BE2C (cell line): ENCODE results near the gene GPR137C.
A peak's percentile ranks its signal among the peaks of the same experiment; 100 is the strongest.

Experiments
- DNase-seq: peaks from one replicate; pipeline ENCODE4 v3.0.0-alpha.2; 2020
- H3K27me3 ChIP-seq: fragments of 250-450 bp; sonication (Bioruptor Pico); 2 replicates; pipeline ENCODE4 v1.5.1; 2020; ENCODE audit warnings: mild to moderate bottlenecking
- H3K36me3 ChIP-seq: fragments of 250-450 bp; sonication (Bioruptor Pico); 2 replicates; pipeline ENCODE4 v1.5.1; 2020; ENCODE audit warnings: mild to moderate bottlenecking
- H3K4me1 ChIP-seq: fragments of 250-450 bp; sonication (Bioruptor Pico); 2 replicates; pipeline ENCODE4 v1.5.1; 2020
- H3K4me3 ChIP-seq: 2 replicates; pipeline ENCODE4 v1.5.1; 2011; ENCODE audit warnings: low read depth, low read length
- H3K9me3 ChIP-seq: fragments of 250-450 bp; sonication (Bioruptor Pico); 2 replicates; pipeline ENCODE4 v1.5.1; 2020
- CTCF ChIP-seq: IDR thresholded peaks from 2 replicates; pipeline ENCODE4 v1.5.1; 2012; ENCODE audit warnings: mild to moderate bottlenecking, low read depth, low read length

Gene GPR137C

GRCh38 chr14:52547027-52547426 lies 5.6 kb upstream of the GPR137C start:
- no peak for DNase-seq
- TF ChIP-seq CTCF, result no peak
- Histone ChIP-seq H3K9me3 (no peaks in the 10 kb centered on the region), H3K4me3 (no peak overlapping the region), H3K27me3 (no peaks in the 10 kb centered on the region), H3K36me3 (peaks cover 5% of the 10 kb centered on the region; the same call in 1 of the 2 replicates), H3K4me1 (peaks cover 14% of the 10 kb centered on the region)

GRCh38 chr14:52547526-52547925 lies 5.1 kb upstream of the GPR137C start:
- Histone ChIP-seq H3K4me1 (peaks cover 14% of the 10 kb centered on the region), H3K4me3 (no peak overlapping the region), H3K36me3 (peaks cover 5% of the 10 kb centered on the region; the same call in 1 of the 2 replicates), H3K27me3 (no peaks in the 10 kb centered on the region), H3K9me3 (no peaks in the 10 kb centered on the region)
- peak; percentile 27 for TF ChIP-seq CTCF
- no peak for DNase-seq

- peaks cover 18% of the 10 kb centered on the region for H3K4me1 ChIP-seq
- no peaks in the 10 kb centered on the region for H3K27me3 ChIP-seq
- H3K36me3 ChIP-seq, result peaks cover 2% of the 10 kb centered on the region; the same call in 1 of the 2 replicates
- no peak for TF ChIP-seq CTCF
- DNase-seq, result no peak
- peak overlapping the region; percentile 80 for H3K4me3 ChIP-seq
- H3K9me3 ChIP-seq, result no peaks in the 10 kb centered on the region
Observed at GRCh38 chr14:52550661-52551060, 2.0 kb upstream of the GPR137C start.

- H3K27me3 ChIP-seq, result no peaks in the 10 kb centered on the region
- H3K4me3 ChIP-seq, result peak overlapping the region; percentile 80
- TF ChIP-seq CTCF, result no peak
- peaks cover 2% of the 10 kb centered on the region; the same call in 1 of the 2 replicates for H3K36me3 ChIP-seq
- no peak for DNase-seq
- peaks cover 18% of the 10 kb centered on the region for H3K4me1 ChIP-seq
- H3K9me3 ChIP-seq, result no peaks in the 10 kb centered on the region
Observed at GRCh38 chr14:52551205-52551604, 1.4 kb upstream of the GPR137C start.

- Histone ChIP-seq H3K4me1 (peaks cover 18% of the 10 kb centered on the region), H3K4me3 (peak overlapping the region; percentile 80), H3K9me3 (no peaks in the 10 kb centered on the region), H3K27me3 (no peaks in the 10 kb centered on the region), H3K36me3 (no peaks in the 10 kb centered on the region)
- peak; percentile 25 for DNase-seq
- peak; percentile 60 for TF ChIP-seq CTCF
Observed at GRCh38 chr14:52551696-52552062, 957 bp upstream of the GPR137C start.

GRCh38 chr14:52553002-52553670 lies 500 bp downstream of the GPR137C start:
- TF ChIP-seq CTCF, result no peak
- peak overlapping the region; percentile 74 for H3K4me3 ChIP-seq
- no peaks in the 10 kb centered on the region for H3K36me3 ChIP-seq
- H3K9me3 ChIP-seq, result no peaks in the 10 kb centered on the region
- H3K27me3 ChIP-seq, result no peaks in the 10 kb centered on the region
- peak; percentile 68 for DNase-seq
- peaks cover 11% of the 10 kb centered on the region for H3K4me1 ChIP-seq
